SU-DHL-6 (cell line): ENCODE measurements around the gene RHOT1.

Source experiments
- EZH2phosphoT487 ChIP-seq: fragments of 200-600 bp; sonication (generic), shearing (Covaris generic); conservative IDR thresholded peaks from 2 replicates; pipeline ENCODE4 v1.6.1; 2018; ENCODE audit warnings: mild to moderate bottlenecking, antibody characterized with exemption, low read length, moderate library complexity, mixed read lengths
- TF ChIP-seq, protein P1 (sequence below): fragments of 200-600 bp; sonication (generic); IDR thresholded peaks from one replicate; pipeline ENCODE4 v1.5.1; 2017; ENCODE audit warnings: antibody characterized with exemption, mild to moderate bottlenecking, low read length, moderate library complexity; ENCODE audit not compliant: insufficient read depth, poor library complexity, severe bottlenecking

DNA sequence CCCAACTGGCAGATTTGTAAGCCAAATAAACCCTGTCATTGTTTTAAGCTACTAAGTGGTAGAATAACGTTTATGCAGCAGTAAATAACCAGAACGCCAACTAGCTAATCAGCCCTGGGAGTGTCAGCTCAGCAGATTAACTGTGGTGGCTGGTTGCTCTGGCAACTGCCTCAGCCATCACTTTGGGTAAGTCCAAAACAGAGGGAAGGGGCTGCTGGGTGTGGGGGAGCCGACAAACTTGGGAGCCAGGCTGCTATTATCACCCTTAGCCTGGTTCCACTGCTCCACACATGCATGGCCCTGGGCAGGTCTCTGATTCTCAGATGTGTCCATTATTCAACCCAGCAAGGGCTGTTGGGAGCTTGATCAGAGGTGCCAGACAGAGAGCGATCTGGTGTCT, 22.2 kb upstream of the RHOT1 start:
- TF ChIP-seq, protein P1, sequence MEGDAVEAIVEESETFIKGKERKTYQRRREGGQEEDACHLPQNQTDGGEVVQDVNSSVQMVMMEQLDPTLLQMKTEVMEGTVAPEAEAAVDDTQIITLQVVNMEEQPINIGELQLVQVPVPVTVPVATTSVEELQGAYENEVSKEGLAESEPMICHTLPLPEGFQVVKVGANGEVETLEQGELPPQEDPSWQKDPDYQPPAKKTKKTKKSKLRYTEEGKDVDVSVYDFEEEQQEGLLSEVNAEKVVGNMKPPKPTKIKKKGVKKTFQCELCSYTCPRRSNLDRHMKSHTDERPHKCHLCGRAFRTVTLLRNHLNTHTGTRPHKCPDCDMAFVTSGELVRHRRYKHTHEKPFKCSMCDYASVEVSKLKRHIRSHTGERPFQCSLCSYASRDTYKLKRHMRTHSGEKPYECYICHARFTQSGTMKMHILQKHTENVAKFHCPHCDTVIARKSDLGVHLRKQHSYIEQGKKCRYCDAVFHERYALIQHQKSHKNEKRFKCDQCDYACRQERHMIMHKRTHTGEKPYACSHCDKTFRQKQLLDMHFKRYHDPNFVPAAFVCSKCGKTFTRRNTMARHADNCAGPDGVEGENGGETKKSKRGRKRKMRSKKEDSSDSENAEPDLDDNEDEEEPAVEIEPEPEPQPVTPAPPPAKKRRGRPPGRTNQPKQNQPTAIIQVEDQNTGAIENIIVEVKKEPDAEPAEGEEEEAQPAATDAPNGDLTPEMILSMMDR, result no peak
- no peak for TF ChIP-seq EZH2phosphoT487
